Stimulated activated CD8-positive, alpha-beta memory T cell treated with anti-CD3 and anti-CD28 coated beads, Interleukin-7, amount 100 ng/mL, for 24 hours (primary cell): ENCODE data around the gene SRRM2.

Source experiments
- DNase-seq: peaks from one replicate; pipeline ENCODE4 v3.0.0-alpha.2; 2020; ENCODE audit warnings: low read depth

Gene SRRM2

GRCh38 chr16:2798723-2799204 lies 46.3 kb downstream of the SRRM2 start:
- no peak for DNase-seq

- DNase-seq: no peak
Observed at GRCh38 chr16:2799205-2799858, 46.9 kb downstream of the SRRM2 start.

- no peak for DNase-seq
Observed at GRCh38 chr16:2799859-2800226, 47.4 kb downstream of the SRRM2 start.

GRCh38 chr16:2803545-2804195 lies 51.2 kb downstream of the SRRM2 start:
- DNase-seq: no peak

- no peak for DNase-seq
Observed at GRCh38 chr16:2804728-2805127, 52.3 kb downstream of the SRRM2 start.

GRCh38 chr16:2806286-2806685 lies 53.8 kb downstream of the SRRM2 start:
- DNase-seq: no peak

GRCh38 chr16:2808181-2808580 lies 55.7 kb downstream of the SRRM2 start:
- no peak for DNase-seq

GRCh38 chr16:2809149-2809760 lies 56.8 kb downstream of the SRRM2 start:
- no peak for DNase-seq

- DNase-seq: no peak
Observed at GRCh38 chr16:2810651-2811050, 58.2 kb downstream of the SRRM2 start.

GRCh38 chr16:2811703-2812471 lies 59.4 kb downstream of the SRRM2 start:
- DNase-seq: no peak

GRCh38 chr16:2813771-2814221 lies 61.4 kb downstream of the SRRM2 start:
- DNase-seq: no peak

GRCh38 chr16:2814551-2815298 lies 62.3 kb downstream of the SRRM2 start:
- no peak for DNase-seq

- DNase-seq: no peak
Observed at GRCh38 chr16:2815299-2815771, 62.9 kb downstream of the SRRM2 start.

- DNase-seq: no peak
Observed at GRCh38 chr16:2816751-2817339, 64.4 kb downstream of the SRRM2 start, which contains the start of gene PRSS21. Gene PRSS21, plus strand, starts transcription at chr16:2817237. Its CDS starts 32 bp downstream, at chr16:2817269.

GRCh38 chr16:2817340-2818271 lies 65.2 kb downstream of the SRRM2 start:
- DNase-seq: no peak

GRCh38 chr16:2818272-2818876 lies 65.9 kb downstream of the SRRM2 start:
- DNase-seq: no peak

- DNase-seq: no peak
Observed at GRCh38 chr16:2819179-2819938, 66.9 kb downstream of the SRRM2 start.

- no peak for DNase-seq
Observed at GRCh38 chr16:2819939-2820835, 67.7 kb downstream of the SRRM2 start.
